ENCODE results near the gene PFN1.

The PFN1 gene

DNA sequence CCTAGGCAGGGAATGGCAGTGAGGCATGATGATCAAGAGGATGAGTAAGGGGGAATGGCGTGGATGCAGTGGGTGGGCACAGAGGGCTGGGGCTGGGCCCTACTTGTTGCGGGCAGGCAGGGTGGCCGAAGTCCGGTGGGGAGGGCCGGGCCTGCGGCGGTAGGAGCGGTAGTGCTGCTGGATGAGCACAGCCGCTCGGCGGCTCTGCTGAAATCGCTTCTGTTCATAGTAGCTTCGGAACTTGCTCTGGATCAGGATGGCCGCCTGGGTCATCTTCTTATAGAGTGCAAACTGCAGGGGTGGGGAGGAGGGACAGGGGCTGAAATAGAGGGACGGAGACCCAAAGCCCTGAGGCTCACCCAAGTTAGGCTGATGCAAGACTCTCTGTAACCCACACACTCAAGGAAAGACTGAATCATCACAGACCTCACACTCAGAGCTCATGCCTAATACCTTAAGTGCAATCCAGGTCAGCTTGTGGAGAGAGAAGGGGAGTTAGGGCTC, 20.8 kb upstream of the PFN1 start:
- DNase-seq = no peak

- peak; percentile 65 for DNase-seq
Measured at GRCh38 chr17:4968486-4969046, 20.2 kb upstream of the PFN1 start.

DNA sequence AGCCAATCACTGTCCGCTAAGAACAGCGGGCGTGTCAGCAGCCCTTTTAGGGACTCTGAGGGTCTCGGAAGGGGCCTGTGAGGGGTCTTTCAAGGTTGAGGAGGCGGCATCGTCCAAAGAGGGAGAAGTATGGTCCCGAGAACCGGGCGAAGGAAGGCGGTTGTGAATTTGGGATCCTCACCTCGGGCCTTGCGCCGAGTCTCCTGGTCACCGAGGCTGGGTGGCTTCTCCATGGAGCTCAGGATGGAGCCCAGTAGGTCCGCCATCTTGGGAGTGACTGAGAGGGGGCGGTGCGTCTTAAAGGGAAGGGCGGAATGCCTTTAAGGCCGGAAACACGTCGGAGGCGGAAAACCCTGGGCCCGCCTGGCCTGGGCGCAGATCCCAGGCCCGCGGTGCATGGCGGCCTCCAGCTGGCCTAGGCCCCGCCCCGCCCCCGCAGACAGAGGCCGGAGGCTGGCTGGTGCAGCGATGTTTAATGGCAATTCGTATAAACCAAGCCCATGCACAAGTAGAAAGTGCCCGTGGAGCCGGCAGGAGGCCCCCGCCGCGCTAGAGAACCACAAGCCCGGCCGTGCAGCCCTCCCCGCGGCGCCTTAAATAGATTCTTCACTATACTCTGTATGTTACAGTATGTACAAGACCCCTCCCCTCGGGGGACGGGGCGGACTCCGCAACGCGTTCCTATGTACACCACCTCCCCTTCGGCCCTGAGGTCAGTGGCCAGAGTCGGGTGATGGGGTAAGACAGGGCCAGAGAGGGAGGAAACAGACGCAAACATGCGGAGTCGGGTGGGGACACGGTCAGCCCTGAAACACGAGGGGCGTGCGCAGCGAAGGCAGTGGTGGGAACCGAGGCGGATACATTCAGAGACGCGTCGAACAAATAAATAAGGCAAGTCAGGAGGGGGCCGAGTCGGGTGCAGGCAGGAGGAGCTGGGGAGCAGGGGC, 19.5 kb upstream of the PFN1 start, which contains the start of gene SPAG7:
Gene SPAG7 (minus strand): TSS at position 279 of the 947 bp plus-strand sequence. CDS start 13 bp downstream, at position 266.
- peak; percentile 100 for DNase-seq

DNA sequence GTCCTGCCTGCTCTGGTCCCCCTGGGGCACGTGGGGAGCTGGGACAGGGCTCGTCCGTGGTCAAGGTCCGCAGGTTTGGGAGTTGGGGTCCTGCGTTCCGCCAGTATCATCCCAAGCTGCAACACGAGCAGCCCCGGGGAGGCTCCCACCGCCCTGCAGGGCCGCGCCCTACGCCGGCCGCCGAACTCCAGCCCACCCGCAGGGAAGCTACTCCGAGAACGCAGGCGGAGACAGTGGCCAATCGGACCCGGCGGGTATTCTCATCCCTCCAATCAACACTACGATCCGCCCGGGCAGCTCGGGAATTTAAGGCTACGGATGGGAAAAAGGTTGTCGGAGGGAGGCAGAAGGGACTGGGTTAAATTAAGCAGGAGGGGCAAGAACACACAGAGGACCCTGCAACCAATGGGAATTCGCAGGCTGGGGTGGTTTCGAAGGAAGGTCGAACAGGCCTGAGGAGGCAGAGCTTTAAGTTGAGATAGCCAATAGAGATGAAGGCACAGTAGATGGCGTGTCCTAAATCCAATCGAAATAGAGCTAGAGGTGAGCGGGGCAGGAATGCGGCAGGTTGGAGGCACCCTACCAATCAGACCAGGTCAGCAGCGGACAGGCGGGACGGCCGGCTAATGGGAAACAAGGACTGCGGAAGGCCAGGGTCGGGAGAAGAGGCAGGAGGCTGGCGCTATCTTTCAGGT, 18.7 kb upstream of the PFN1 start:
- DNase-seq = peak; percentile 85

DNA sequence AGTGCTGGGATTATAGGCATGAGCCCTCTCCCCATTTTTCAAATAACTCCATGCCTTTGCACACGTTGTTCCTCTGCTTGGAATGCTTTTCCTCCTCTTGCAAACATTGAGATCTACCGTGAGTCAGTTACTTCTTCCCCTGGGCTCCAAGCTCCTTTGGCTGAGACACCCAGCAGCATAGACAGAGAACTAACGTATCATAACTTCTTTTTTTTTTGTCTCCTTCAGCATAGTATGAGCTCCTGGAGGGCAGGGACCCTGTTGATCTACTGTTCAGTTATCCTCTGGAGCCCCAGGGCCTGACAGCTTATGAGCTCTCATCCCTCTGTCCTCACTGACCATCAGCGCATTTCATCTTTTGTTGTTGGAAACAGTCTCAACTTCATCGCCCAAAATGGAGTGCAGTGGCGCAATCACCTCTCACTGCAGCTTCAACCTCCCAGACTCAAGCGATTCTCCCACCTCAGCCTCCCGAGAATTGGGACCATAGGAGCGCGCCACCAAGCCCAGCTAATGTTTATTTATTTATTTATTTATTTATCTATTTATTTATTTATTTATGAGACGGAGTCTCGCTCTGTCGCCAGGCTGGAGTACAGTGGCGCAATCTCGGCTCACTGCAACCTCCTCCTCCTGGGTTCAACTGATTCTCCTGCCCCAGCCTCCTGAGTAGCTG, 17.1 kb upstream of the PFN1 start:
- no peak for DNase-seq

- DNase-seq = no peak
Measured at GRCh38 chr17:4960279-4960922, 12.1 kb upstream of the PFN1 start.

- no peak for DNase-seq
Measured at GRCh38 chr17:4959261-4959965, 11.1 kb upstream of the PFN1 start.

- no peak for DNase-seq
Measured at GRCh38 chr17:4958102-4958501, 9.8 kb upstream of the PFN1 start.

DNA sequence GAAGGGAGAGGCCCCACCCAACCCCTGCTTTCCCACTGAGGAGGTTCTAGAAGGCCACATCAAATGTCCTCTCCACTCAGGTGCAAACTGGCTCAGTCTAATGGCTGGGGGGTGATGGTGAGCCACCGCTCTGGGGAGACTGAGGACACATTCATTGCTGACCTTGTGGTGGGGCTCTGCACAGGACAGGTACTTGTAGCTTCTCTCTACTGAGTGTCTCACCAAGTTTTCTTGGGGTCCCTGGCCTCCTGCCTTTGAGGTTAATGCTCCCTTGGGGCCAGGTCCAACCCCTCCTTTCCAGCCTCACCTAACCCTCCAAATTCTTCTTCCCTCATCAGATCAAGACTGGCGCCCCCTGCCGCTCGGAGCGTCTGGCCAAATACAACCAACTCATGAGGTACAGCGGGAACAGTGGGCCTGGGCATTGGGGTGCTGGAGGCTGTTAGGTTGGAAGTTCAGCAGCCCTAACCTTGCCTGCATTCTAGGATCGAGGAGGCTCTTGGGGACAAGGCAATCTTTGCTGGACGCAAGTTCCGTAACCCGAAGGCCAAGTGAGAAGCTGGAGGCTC, 8.2 kb upstream of the PFN1 start:
- DNase-seq = no peak

DNA sequence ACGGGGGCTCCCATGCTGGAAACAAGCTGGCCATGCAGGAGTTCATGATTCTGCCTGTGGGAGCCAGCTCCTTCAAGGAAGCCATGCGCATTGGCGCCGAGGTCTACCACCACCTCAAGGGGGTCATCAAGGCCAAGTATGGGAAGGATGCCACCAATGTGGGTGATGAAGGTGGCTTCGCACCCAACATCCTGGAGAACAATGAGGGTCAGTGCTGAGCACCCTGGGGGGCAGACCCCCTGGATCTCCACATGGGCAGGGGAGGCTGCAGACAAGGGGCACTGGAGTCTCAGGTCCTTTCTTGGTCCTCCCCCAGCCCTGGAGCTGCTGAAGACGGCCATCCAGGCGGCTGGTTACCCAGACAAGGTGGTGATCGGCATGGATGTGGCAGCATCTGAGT, 6.8 kb upstream of the PFN1 start:
- DNase-seq = no peak

DNA sequence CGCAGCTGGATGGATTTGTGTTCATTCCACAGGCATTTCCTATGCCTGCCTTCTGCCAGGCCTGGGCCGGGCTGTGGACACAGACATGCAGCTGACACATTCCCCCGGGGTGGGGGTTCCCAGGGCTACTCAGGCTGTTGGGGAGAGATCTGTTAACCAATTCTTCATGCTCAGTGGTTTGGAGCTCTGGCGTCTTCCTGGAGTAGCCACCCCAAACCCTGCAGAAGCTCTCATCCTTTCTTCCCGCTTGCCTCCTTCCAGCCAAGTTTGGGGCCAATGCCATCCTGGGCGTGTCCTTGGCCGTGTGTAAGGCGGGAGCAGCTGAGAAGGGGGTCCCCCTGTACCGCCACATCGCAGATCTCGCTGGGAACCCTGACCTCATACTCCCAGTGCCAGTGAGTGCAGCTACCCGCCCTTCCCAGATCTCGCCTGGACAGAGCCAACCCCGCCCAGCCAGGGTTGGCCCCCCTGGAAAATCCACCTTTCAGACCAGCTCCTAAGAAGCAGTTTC, 5.2 kb upstream of the PFN1 start:
- peak; percentile 47 for DNase-seq

GRCh38 chr17:4951486-4951885, 3.2 kb upstream of the PFN1 start:
- no peak for DNase-seq

GRCh38 chr17:4950746-4951204, 2.4 kb upstream of the PFN1 start, which contains the start of gene ENO3:
Gene ENO3, plus strand, starts transcription at chr17:4951119. Its CDS starts 711 bp downstream, at chr17:4951830.
- no peak for DNase-seq

DNA sequence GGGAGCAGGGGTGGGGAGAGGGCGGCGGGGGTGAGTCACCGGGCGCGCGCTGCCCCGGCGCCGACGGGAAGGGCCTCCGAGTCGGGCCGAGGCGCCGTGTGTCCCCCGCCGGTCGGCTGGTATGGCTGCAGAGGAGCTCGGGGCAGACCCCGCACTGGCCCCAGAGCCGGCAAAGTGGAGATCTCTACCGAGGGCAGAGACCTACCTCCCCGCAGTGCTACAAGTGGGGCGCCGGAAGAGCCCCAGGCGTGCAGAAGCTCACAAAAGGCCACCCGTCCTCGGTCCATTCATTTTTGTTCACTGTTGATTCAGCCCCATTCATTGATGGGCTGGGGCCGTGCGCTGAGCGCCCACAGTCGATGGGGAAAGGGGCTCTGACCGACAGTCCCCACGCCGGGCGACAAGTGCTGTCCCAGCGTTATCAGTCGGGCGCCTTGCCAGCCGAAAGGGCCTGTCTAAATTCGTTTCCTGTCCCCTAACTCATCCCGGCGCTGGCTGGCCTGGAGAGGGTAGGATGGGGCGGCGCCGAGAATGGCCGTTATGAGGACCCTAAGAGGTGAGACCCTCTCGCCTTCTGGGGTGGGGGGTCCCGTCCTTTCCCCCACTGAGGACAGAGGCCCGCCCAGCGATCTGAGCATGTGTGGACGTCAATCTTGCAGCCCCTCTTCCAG, 1.9 kb upstream of the PFN1 start:
- peak; percentile 78 for DNase-seq

- peak; percentile 79 for DNase-seq
Measured at GRCh38 chr17:4949321-4950074, 1.2 kb upstream of the PFN1 start.

DNA sequence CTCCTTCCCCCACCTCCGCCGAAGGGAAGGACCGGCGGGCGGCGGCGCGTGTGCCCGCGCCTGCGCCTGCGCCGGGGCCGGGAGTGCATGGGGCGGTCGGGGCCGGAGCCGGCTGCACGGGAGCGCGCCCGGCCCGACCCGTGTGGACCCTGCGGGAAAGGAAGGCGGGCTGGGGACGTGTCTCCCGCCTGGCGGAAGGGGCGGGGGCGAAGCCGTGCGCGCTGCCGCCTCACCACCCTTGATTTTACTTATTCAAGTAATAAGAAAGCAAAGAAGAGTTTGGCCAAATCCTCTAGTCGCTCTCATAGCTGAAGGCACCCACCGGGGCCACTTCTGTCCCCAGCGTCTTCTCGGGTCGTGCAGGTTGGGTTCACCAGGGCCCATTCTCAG, 596 bp upstream of the PFN1 start:
- DNase-seq = peak; percentile 90

DNA sequence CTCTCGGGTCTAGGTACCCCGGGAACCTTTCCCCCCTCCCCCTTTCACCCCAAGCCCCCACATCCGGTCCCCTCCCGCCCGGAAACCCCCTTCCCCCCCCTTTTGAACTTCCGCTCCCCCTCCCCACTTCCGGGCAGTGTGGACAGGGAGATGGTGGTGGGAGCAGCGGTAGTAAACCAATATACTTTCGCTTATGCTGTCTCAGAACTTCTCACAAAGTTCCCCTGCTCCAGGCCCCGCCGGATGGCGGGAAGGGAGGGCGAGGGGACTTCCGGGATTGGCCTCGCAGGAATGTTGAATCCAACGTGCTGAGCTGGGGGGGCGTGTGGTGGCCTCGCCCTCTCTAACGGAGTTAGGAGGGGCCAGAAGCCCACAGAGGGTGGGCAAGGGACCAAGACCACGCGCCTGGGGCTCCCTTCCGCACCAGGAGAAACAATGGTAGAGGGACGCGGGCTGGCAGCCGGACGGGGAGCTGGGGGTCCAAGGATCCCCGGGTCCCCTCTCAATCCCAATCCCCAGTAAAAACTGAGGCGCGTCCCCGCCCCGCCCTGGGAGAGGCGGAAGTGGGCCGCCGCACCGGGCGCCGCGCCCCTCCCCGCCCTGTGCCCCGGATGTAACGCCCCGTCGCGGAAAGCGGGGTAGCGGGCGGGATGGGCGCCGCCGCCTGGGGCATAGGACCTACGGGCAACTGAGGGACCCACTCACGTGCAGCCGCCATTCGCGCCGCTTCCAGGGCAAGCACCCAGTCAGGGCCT, 742 bp downstream of the PFN1 start:
- peak; percentile 74 for DNase-seq

DNA sequence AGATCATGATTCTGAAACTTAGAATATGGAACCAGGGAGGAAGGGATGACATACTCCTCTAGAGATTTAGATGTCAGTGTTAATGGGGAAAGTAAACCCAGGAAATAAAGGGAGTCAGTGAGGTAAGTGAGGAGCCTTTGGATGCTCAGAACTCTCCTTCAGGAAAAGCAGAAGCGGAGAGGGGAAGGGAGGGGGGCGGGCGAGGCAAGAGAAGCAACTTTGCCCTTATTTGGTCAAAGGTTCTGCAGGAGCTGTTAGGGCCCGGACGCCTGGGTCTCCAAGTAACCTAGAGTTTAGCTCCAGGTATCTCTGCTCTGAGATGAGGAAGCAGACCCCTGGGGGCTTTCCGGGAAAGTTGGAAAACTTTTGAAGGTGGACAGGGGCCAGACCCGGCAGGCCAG, 1.3 kb downstream of the PFN1 start:
- no peak for DNase-seq

Measured in right kidney (tissue), 1 donor.